ENCODE results near the gene LPA.
"Not testable (repeated sequence)": the region's sequence is repeated elsewhere in the genome, so short reads cannot be mapped to it uniquely, and the experiment has no call there.

LPA gene

GRCh38 chr6:160661216-160661615 is 2.9 kb downstream of the LPA start:
- DNase-seq (ENCODE audit: low read depth in 2 of 2), result no peak

DNA sequence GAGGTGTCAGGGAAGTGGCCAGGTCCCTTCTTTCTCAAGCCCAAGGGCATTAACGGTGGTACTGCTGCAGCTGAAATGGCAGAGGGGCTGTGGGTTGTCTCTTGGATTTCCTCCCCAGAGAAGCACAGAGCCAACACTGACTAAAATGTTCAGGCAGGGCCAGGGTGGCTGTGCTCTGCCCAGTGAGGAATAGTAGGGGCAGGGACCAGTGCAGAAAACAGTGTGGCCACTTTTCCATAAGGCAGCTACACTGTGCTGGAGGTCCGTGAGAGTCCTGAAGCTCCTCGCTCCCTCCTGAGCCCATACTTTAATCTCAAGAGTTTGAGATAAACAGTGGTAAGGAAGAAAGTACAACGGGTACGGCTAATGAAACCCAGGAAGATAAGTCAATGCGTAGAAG is 4.5 kb downstream of the LPA start:
- DNase-seq (ENCODE audit: low read depth in 2 of 2), result no peak

DNA sequence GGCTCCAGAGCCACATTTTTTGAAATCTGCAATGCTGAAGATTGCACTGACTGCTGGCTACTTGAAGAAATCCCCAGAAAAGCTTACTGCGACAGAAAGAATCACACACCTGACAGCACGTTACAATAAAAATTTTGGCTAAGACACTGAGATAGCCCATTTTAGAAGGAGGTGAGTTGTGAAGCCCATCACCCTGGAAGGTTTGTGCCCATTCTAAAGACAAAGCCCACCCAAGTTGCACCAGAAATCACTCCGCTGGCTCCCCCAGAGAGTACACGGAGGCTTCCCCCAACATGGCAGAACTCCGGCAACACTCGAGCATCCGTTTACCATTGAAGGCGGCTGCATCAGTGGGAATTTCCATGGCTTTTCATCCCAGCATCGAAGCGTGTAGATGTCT is 29.4 kb downstream of the LPA start:
- DNase-seq (ENCODE audit: low read depth in 2 of 2), result no peak

DNA sequence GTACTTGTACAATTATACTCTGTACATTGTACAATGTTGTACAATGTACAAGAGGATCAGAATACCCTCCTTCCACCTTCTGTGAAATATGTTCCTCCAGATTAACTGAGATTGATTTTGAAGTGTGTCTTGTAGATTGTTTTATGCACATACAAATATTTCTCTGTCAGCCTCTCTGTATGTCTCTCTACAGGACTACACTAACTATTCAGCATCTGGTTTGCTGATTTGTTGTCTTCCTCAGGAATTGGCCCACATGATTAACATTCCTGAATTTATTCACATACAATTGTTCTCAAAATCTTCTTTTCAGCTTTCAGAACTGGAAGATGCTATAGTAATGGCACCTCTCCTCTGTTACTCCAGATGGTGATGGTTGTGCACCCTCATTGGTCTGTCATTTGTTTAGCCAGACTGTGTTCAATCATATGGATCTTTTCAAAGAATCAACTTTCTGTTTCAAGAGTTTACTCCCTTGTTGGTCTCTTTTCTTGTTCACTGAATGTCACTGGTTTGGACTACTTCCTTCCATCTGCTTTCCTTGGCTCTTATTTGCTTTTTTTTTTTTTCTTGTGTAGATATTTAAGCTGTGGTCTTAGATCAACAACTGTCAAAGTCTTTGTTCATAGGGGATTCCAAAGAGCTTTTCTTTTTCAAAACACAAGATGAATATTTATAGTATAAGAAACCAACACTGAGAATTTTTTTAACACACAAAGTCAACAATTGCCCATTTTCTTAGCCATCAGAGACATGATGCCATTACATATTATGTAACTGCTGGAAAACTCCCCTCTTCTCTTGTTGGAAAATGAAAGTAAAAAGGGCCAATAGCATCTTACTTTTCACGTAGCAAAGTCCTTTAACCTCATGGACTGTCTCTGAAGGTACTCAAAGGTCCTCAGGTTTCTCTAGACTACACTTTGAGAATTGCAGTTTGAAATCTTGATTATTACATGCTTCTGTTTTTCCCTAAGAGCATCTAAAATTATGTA is 67.9 kb downstream of the LPA start:
- no peak for DNase-seq (ENCODE audit: low read depth in 2 of 2)

- DNase-seq (ENCODE audit: low read depth in 2 of 2), result not testable (repeated sequence)
Measured at GRCh38 chr6:160595297-160595696, 68.8 kb downstream of the LPA start.

- no peak for DNase-seq (ENCODE audit: low read depth in 2 of 2)
Measured at GRCh38 chr6:160586374-160586773, 77.7 kb downstream of the LPA start.

GRCh38 chr6:160583794-160584193 is 80.3 kb downstream of the LPA start:
- no peak for DNase-seq (ENCODE audit: low read depth in 2 of 2)

DNA sequence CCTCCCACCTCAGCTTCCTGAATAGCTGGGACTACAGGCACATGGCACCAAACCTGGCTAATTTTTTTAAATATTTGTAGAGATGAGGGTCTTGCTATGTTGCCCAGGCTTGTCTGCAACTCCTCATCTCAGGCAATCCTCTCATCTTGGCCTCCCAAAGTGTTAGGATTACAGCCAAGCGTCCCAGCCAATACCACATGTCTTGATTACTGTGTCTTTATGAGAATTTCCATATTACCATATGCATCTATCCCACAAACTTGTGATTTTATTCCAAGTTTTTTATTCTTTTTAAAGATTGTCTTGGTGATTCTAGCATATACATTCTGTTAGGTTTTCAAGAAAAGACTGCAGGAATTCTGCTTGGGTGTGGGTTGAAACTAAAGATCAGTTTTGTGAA is 82.7 kb downstream of the LPA start:
- no peak for DNase-seq (ENCODE audit: low read depth in 2 of 2)

DNA sequence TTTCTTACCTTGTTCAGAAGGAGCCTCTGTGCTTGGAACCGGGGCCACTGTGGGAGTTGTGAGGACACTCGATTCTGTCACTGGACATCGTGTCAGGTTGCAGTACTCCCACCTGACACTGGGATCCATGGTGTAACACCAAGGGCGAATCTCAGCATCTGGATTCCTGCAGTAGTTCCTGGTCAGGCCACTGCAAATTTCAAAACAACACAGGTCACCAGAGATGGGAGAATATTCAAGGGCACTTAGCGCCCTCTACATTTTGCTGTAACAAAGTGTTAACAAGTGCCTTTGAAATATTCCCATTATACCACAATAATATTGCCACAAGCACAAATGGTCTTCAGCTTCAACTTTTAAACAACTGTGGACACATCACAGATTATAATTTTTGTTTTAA is 85.6 kb downstream of the LPA start:
- DNase-seq (ENCODE audit: low read depth in 2 of 2), result not testable (repeated sequence)

DNA sequence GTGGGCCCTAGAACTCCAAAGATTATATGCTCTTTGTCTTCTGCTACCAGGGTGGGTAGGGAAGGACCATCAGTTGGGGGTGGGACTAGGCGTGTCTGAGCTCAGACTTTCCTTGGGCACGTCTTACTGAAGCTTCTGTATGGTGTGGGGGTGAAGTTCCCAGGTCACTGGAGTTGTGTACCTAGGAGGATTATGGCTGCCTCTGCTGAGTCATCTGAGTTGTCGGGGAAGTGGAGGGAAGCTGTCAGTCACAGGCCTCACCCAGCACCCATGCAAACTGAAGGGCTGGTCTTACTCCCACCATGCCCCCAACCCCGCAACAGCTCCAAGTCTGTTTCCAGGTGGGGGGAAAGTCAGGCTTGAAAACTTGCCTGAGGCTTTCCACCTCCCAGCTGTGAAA is 90.1 kb downstream of the LPA start:
- DNase-seq (ENCODE audit: low read depth in 2 of 2), result no peak

DNA sequence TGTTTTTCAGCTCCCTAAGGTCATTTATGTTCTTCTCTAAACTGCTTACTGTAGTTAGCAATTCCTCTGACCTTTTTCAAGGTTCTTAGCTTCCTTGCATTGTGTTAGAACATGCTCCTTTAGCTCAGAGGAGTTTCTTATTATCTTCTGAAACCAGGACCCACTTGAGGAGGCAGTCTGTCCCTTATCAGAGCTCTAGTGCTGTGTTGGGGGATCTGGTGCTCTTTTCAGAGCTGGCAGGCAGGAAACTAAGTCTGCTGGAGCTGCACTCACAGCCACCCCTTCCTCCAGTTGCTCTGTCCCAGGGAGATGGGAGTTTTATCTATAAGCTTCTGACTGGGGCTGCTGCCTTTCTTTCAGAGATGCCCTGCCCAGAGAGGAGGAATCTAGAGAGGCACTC is 92.9 kb downstream of the LPA start:
- not testable (repeated sequence) for DNase-seq (ENCODE audit: low read depth in 2 of 2)

DNA sequence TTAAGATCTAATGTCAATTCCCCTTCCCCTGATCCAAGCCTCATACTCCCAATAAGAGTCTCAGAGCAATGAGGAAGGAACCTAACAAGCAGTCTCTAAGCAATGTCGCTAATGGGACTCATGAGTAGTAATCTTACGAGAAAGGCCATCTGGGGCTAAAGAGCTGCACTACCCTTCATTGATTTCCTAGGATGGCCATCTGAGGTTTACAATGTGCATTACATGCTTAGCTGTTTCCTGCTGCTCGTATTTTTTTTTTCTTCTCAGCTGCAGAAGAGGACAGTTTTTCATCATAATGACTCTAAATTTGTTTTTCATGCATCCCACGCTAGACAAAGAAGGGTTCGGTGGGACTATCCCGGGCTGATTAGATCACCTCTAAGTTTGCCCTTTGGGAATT is 119.3 kb downstream of the LPA start:
- DNase-seq (ENCODE audit: low read depth in 2 of 2), result no peak

DNA sequence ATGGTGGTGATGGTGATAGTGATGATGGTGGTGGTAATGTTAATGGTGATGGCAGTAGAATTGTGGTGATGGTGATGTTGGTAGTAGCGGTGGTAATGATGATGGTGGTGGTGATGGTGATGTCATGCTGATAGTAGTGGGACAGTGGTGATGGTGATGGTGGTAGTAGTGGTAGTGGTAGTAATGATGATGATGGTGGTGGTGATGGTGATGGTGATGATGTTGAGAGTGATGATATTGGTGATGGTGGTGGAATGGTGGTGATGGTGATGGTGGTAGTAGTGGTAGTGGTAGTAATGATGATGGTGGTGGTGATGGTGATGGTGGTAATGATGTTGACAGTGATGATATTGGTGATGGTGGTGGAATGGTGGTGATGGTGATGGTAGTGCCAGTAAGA is 128.8 kb downstream of the LPA start:
- DNase-seq (ENCODE audit: low read depth in 2 of 2), result no peak

DNA sequence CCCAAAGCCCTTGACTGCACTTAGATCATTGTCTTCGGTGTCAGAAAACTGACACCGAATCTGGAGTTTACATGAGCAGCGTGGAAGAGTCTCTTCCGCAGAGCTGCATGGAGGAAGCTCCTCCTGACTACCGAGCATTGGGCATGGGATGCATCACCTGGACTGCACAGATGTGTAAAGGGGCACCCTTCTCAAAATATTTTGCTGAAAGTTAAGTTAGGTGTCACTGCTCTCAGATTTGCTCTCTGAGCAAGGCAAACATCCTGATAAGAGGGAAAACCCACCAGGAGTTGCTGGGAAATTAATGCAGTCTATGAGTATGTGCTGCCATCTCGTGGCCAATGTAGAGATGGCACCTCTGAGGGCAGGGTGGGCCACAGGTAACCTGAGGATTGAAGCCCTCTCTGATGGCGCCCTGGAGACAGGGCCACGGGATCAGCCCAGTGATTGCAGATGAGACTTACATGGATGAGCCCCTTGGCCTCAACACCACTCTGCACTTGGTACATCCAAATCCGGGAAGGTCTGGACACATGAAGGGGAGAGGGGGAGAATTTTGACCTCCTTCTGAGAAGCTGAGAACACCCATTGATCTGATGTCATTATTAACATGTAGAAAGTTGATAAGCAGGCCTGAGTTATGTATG is 129.9 kb downstream of the LPA start:
- DNase-seq (ENCODE audit: low read depth in 2 of 2), result peak; percentile 37 to 45

- DNase-seq (ENCODE audit: low read depth in 2 of 2), result no peak
Measured at GRCh38 chr6:160532315-160532714, 131.8 kb downstream of the LPA start.

DNA sequence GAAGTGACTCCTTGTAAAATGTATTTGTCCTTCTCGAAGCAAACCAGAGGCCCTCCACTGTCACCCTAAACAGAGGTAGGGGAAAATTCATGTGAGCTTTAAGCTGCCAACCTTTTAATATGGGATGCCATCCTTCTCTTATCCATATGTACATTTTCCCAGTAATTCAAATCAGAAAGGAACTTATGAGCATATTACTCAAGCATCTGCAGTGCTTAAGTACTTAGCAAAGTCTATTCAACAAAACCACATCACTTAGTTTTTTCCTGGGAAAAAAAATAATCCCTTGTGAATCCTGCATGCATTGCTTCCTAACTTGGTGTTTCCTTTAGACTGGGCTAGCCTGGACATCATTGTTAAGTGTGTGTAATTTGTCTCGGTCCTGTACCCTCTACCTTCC is 132.2 kb downstream of the LPA start:
- DNase-seq (ENCODE audit: low read depth in 2 of 2), result no peak

- DNase-seq (ENCODE audit: low read depth in 2 of 2), result not testable (repeated sequence)
Measured at GRCh38 chr6:160529524-160529923, 134.6 kb downstream of the LPA start.

DNA sequence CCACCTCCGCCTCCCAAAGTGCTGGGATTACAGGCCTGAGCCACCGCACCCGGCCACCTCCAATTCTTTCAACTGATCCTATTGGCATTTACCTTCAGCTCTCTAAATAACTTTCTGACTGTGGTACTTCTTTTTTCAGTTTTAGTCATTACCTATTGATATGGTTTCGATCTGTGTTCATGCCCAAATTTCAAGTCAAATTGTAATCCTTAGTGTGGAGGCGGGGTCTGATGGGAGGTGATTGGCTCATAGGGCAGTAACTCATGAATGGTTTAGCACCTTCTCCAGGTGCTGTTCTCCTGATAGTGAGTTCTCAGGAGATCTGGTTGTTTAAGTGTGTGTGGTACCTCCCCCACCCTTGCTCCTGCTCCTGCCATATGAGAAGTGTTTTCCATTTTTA is 140.9 kb downstream of the LPA start:
- peak in 1 of 2 donors; percentile 22 for DNase-seq (ENCODE audit: low read depth in 2 of 2)

GRCh38 chr6:160520043-160520904 is 143.8 kb downstream of the LPA start:
- DNase-seq (ENCODE audit: low read depth in 2 of 2), result peak; percentile 71 to 76

GRCh38 chr6:160519603-160520042 is 144.5 kb downstream of the LPA start:
- DNase-seq (ENCODE audit: low read depth in 2 of 2), result no peak

- no peak for DNase-seq (ENCODE audit: low read depth in 2 of 2)
Measured at GRCh38 chr6:160519133-160519532, 144.9 kb downstream of the LPA start.

DNA sequence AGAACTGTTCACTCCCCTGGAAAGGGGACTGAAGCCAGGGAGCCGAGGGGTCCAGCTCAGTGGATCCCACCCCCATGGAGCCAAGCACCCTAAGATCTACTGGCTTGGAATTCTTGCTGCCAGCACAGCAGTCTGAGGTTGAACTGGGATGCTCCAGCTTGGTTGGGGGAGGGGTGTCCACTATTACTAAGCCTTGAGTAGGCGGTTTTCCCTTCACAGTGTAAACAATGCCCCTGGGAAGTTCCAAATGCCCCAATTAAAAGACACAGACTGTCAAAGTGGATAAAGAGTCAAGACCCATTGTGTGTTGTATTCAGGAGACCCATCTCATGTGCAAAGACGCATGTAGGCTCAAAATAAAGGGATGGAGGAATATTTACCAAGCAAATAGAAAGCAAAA is 150.2 kb downstream of the LPA start:
- no peak for DNase-seq (ENCODE audit: low read depth in 2 of 2)
